OCI-LY3 (cell line): Measurements from ENCODE around the gene PDGFA.

ENCODE experiments used
- H2AFZ ChIP-seq: fragments of 200-600, 300-600 bp; shearing (Covaris generic); 2 replicates; pipeline ENCODE4 v1.6.0; 2014; ENCODE audit warnings: antibody characterized with exemption, low read depth, low read length
- H3K27ac ChIP-seq: fragments of 200-600, 300-600 bp; sonication (generic); 2 replicates; pipeline ENCODE4 v1.5.1; 2014; ENCODE audit warnings: mild to moderate bottlenecking, low read length, moderate library complexity, mixed read lengths
- H3K27me3 ChIP-seq: fragments of 200-600, 300-600 bp; sonication (generic); 2 replicates; pipeline ENCODE4 v1.6.1; 2014; ENCODE audit warnings: low read depth, low read length, mixed read lengths
- H3K36me3 ChIP-seq: fragments of 200-600, 300-600 bp; sonication (generic); replicated peaks from 2 replicates; pipeline ENCODE3; 2014; ENCODE audit warnings: low read depth, low read length, mixed read lengths
- H3K4me1 ChIP-seq: fragments of 300-600, 200-600 bp; sonication (generic); 2 replicates; pipeline ENCODE4 v1.6.1; 2014; ENCODE audit warnings: low read length, mixed read lengths
- H3K4me2 ChIP-seq: fragments of 200-600, 300-600 bp; sonication (generic); 2 replicates; pipeline ENCODE4 v1.6.1; 2014; ENCODE audit warnings: low read length, mixed read lengths
- H3K4me3 ChIP-seq: fragments of 300-600, 200-600 bp; sonication (generic); 2 replicates; pipeline ENCODE4 v1.5.1; 2014; ENCODE audit warnings: antibody characterized with exemption, mild to moderate bottlenecking, low read length, moderate library complexity
- H3K79me2 ChIP-seq: fragments of 300-600, 200-600 bp; shearing (Covaris generic); 2 replicates; pipeline ENCODE4 v1.6.1; 2014; ENCODE audit warnings: mild to moderate bottlenecking, low read length, mixed read lengths
- H3K9ac ChIP-seq: fragments of 300-600, 200-600 bp; shearing (Covaris generic); 2 replicates; pipeline ENCODE4 v1.6.0; 2014; ENCODE audit warnings: mild to moderate bottlenecking, low read length, moderate library complexity
- H3K9me3 ChIP-seq: fragments of 200-600, 300-600 bp; shearing (Covaris generic); 2 replicates; pipeline ENCODE4 v1.6.1; 2014; ENCODE audit warnings: low read length, mixed read lengths; ENCODE audit not compliant: insufficient read depth
- H4K20me1 ChIP-seq: fragments of 200-600, 300-600 bp; sonication (generic); 2 replicates; pipeline ENCODE4 v1.6.1; 2016; ENCODE audit warnings: low read length, mixed read lengths; ENCODE audit not compliant: insufficient read depth
- EZH2phosphoT487 ChIP-seq: fragments of 200-600 bp; shearing (Covaris generic); IDR thresholded peaks from 2 replicates; pipeline ENCODE4 v1.6.1; 2018; ENCODE audit warnings: antibody characterized with exemption, mixed run types, low read depth
- TF ChIP-seq, protein P1 (sequence below): fragments of 200-600, 300-600 bp; sonication (generic); IDR thresholded peaks from 2 replicates; pipeline ENCODE4 v1.5.1; 2014; ENCODE audit warnings: antibody characterized with exemption, low read length, low read depth

PDGFA gene

DNA sequence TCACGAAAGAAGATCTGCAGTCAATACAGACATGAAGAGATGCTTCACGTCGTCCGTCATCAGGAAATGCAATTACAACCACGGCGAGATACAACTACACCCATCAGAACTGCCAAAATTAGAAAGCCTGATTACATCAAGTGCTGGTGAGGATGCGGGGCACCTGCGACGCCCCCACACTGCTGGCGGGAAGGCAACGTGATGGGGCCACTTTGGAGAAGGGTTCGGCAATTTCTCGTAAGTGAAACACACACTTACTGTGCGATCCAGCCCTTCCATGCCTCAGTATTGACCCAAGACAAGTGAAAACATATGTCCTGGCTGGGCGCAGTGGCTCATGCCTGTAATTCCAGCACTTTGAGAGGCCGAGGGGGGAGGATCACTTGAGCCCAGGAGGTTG is 25.8 kb upstream of the PDGFA start:
- Histone ChIP-seq H3K9me3 (no peaks in the 10 kb centered on the region), H3K79me2 (no peaks in the 10 kb centered on the region), H3K4me1 (no peaks in the 10 kb centered on the region), H4K20me1 (no peaks in the 10 kb centered on the region), H3K27ac (no peak overlapping the region), H3K4me3 (no peak overlapping the region), H3K27me3 (no peaks in the 10 kb centered on the region), H3K4me2 (no peak overlapping the region), H3K36me3 (no peaks in the 10 kb centered on the region), H2AFZ (no peak overlapping the region), H3K9ac (no peak overlapping the region)
- TF ChIP-seq, protein P1, sequence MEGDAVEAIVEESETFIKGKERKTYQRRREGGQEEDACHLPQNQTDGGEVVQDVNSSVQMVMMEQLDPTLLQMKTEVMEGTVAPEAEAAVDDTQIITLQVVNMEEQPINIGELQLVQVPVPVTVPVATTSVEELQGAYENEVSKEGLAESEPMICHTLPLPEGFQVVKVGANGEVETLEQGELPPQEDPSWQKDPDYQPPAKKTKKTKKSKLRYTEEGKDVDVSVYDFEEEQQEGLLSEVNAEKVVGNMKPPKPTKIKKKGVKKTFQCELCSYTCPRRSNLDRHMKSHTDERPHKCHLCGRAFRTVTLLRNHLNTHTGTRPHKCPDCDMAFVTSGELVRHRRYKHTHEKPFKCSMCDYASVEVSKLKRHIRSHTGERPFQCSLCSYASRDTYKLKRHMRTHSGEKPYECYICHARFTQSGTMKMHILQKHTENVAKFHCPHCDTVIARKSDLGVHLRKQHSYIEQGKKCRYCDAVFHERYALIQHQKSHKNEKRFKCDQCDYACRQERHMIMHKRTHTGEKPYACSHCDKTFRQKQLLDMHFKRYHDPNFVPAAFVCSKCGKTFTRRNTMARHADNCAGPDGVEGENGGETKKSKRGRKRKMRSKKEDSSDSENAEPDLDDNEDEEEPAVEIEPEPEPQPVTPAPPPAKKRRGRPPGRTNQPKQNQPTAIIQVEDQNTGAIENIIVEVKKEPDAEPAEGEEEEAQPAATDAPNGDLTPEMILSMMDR: no peak
- TF ChIP-seq EZH2phosphoT487: no peak

DNA sequence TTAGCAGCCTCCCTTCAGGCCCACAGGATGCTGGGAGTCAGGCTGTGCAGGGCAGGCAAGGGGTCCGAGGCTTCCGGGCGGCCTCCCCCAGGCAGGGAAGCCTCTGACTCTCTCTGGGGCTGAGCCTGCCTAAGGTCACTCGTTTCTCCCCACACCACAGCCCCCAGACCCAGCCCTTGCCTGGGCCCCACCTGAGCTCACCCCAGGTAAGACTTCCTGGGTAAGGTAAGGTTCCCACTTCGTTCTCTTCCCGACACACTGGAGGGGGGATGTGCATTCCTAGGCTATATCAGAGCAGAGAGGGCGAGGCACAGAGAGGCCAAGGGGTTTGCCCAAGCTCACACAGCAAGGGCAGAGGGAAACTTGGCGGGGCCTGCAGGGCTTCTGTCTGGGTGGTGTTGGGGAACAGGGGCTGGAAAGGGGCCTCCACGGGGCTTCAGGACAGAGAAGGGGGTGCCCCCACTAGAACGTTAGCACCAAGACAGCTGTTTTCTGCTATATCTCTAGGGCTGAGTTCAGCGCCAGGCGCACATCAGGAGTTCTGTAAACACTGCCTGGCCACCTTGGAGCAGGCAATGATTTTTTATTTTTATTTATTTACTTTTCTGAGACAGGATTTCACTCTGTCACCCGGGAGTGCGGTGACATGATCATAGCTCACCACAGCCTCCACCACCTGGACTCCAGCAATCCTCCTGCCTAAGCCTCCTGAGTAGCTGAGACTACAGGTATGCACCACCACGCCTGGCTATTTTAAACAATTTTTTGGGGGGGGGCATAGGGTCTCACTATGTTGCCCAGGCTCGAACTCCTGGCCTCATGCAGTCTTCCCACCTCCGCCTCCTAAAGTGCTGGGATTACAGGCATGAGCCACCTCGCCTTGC is 24.9 kb upstream of the PDGFA start:
- Histone ChIP-seq H3K4me2 (no peak overlapping the region), H2AFZ (no peak overlapping the region), H3K27me3 (no peaks in the 10 kb centered on the region), H3K79me2 (no peaks in the 10 kb centered on the region), H4K20me1 (no peaks in the 10 kb centered on the region), H3K4me3 (no peak overlapping the region), H3K9ac (no peak overlapping the region), H3K9me3 (no peaks in the 10 kb centered on the region), H3K27ac (no peak overlapping the region), H3K4me1 (no peaks in the 10 kb centered on the region), H3K36me3 (no peaks in the 10 kb centered on the region)
- TF ChIP-seq EZH2phosphoT487: no peak
- TF ChIP-seq, protein P1: no peak

DNA sequence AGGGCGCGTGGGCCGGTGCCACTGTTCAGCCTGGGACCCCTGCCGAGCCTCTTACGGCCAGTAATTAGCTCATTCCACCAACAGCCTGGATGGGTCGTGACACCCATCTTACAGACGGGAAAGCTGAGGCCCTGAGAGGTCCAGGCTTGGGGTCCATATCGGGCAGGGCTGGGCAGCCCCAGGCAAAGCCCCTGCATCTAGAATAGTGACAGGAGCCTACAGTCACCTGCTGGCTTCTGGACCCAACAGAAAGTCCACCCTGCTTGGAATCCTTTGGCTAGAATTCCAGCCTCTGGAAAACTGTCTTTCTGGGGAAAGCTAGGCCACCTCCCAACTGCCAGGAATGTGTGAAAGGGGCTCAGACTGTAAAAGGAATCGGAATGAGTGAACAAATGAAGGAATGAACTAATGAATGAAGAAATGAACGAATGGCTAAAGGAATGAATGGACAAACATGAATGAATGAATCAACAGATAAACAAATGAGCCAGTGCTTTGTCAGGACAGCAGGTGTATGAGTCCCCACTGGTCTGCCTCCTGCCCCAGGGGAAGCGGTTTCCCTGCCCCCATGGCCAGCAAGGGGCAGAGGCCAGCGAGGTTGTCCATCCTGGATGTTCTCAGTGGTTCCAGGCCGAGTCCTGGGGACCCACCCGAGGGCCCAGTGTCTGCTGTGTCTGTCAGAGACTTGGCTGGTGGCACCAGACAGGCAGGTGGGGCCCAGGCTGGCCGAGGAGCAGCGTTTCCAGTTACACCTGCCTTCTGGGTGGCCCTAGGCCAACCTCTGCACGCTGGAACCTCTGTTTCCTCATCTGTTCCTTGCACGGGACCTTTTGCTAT is 24.1 kb upstream of the PDGFA start:
- Histone ChIP-seq H3K4me2 (no peak overlapping the region), H3K36me3 (no peaks in the 10 kb centered on the region), H3K27ac (no peak overlapping the region)

More for the DNA sequence above, 24.1 kb upstream of the PDGFA start:
- H3K27me3 ChIP-seq: no peaks in the 10 kb centered on the region
- H3K79me2 ChIP-seq: no peaks in the 10 kb centered on the region
- no peaks in the 10 kb centered on the region for H3K9me3 ChIP-seq
- no peaks in the 10 kb centered on the region for H4K20me1 ChIP-seq
- H2AFZ ChIP-seq: no peak overlapping the region
- no peak overlapping the region for H3K4me3 ChIP-seq
- TF ChIP-seq EZH2phosphoT487: no peak
- TF ChIP-seq, protein P1: no peak
- H3K4me1 ChIP-seq: no peaks in the 10 kb centered on the region
- H3K9ac ChIP-seq: no peak overlapping the region
